Ramos (cell line): ENCODE measurements around the gene ARL17A.
"Not testable (repeated sequence)": the region's sequence is repeated elsewhere in the genome, so short reads cannot be mapped to it uniquely, and the experiment has no call there.

Source experiments
- in situ Hi-C: fragments of 300-500 bp; cut with MboI; formaldehyde crosslinking; loops from one replicate; pipeline ENCODE4 v1.14.3; 2022; ENCODE audit warnings: low sequenced_read_pairs; ENCODE audit not compliant: unreplicated experiment

The ARL17A gene

GRCh38 chr17:46579083-46580075 lies at the start of gene ARL17A:
ARL17A (minus strand) TSS chr17:46579691; CDS start chr17:46576322, 3,369 bp downstream.
- in situ Hi-C loops, result not testable (repeated sequence)

- in situ Hi-C loops, result not testable (repeated sequence)
Measured at GRCh38 chr17:46628753-46629436, 49.4 kb upstream of the ARL17A start.

- in situ Hi-C loops, result not testable (repeated sequence)
Measured at GRCh38 chr17:46627452-46627851, 48.0 kb upstream of the ARL17A start.

GRCh38 chr17:46624726-46625125 lies 45.2 kb upstream of the ARL17A start:
- in situ Hi-C loops, result not testable (repeated sequence)

- in situ Hi-C loops, result not testable (repeated sequence)
Measured at GRCh38 chr17:46623790-46624189, 44.3 kb upstream of the ARL17A start.

- in situ Hi-C loops, result not testable (repeated sequence)
Measured at GRCh38 chr17:46618975-46619374, 39.5 kb upstream of the ARL17A start.

GRCh38 chr17:46617121-46617520 lies 37.6 kb upstream of the ARL17A start:
- in situ Hi-C loops, result not testable (repeated sequence)

GRCh38 chr17:46613876-46614275 lies 34.4 kb upstream of the ARL17A start:
- in situ Hi-C loops, result not testable (repeated sequence)

GRCh38 chr17:46611304-46611703 lies 31.8 kb upstream of the ARL17A start:
- in situ Hi-C loops, result not testable (repeated sequence)

- in situ Hi-C loops, result not testable (repeated sequence)
Measured at GRCh38 chr17:46603125-46603524, 23.6 kb upstream of the ARL17A start.

GRCh38 chr17:46600767-46601166 lies 21.3 kb upstream of the ARL17A start:
- in situ Hi-C loops, result not testable (repeated sequence)

GRCh38 chr17:46598344-46598931 lies 18.9 kb upstream of the ARL17A start:
- in situ Hi-C loops, result not testable (repeated sequence)

- in situ Hi-C loops, result not testable (repeated sequence)
Measured at GRCh38 chr17:46591332-46591731, 11.8 kb upstream of the ARL17A start.

GRCh38 chr17:46590157-46591146 lies 11.0 kb upstream of the ARL17A start, which contains the start of gene NSF:
NSF (plus strand) TSS chr17:46590669; CDS start chr17:46590776, 107 bp downstream.
- in situ Hi-C loops, result not testable (repeated sequence)

- in situ Hi-C loops, result not testable (repeated sequence)
Measured at GRCh38 chr17:46585444-46585843, 6.0 kb upstream of the ARL17A start.

- in situ Hi-C loops, result not testable (repeated sequence)
Measured at GRCh38 chr17:46580082-46580481, 591 bp upstream of the ARL17A start.

- in situ Hi-C loops, result not testable (repeated sequence)
Measured at GRCh38 chr17:46571796-46572195, 7.7 kb downstream of the ARL17A start.

GRCh38 chr17:46566980-46567379 lies 12.5 kb downstream of the ARL17A start:
- in situ Hi-C loops, result not testable (repeated sequence)

GRCh38 chr17:46566284-46566683 lies 13.2 kb downstream of the ARL17A start:
- in situ Hi-C loops, result not testable (repeated sequence)
